GM08714 (cell line): Measurements from ENCODE around the gene ANP32D.
"Not testable (repeated sequence)": the region's sequence is repeated elsewhere in the genome, so short reads cannot be mapped to it uniquely, and the experiment has no call there.

Experiments
- H3K4me3 ChIP-seq: fragments of 200-500 bp; sonication (Bioruptor generic); 2 replicates; pipeline ENCODE4 v1.5.1; 2014; ENCODE audit warnings: mild to moderate bottlenecking, low read length, inconsistent platforms
- ZNF274 ChIP-seq: IDR thresholded peaks from 2 replicates; pipeline ENCODE4 v1.6.1; 2012; ENCODE audit warnings: mild to moderate bottlenecking, low read depth, low read length

The ANP32D gene

GRCh38 chr12:48482198-48482597 lies 9.8 kb downstream of the ANP32D start, which contains the start of gene C12orf54:
TSS of gene C12orf54 (plus strand) at chr12:48482498. CDS start at chr12:48483297, 799 bp downstream.
- no peak within 1 kb of the TSS for H3K4me3 ChIP-seq
- no peak for TF ChIP-seq ZNF274

DNA sequence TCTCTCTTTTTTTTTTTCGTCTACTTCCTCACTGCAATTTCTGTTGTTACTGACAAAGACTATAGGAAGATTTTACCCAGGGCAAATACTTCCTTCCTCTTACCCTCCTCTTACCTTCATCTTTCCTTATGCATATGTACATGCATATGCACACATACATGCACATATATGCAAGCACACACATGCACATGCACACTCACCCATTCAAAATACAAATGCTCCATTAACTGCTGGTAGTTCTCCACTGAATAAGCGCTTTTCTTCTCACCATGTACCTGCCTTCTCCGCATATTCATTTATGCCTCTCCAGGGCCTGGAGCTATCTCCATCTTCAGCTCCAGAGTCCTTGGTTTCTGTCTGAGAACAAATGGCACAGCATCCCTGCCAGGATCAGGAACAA lies 10.6 kb downstream of the ANP32D start:
- no peak overlapping the region for H3K4me3 ChIP-seq
- TF ChIP-seq ZNF274: no peak

- no peak overlapping the region for H3K4me3 ChIP-seq
- TF ChIP-seq ZNF274: no peak
Observed at GRCh38 chr12:48486261-48486660, 13.9 kb downstream of the ANP32D start.

- no peak overlapping the region for H3K4me3 ChIP-seq
- no peak for TF ChIP-seq ZNF274
Observed at GRCh38 chr12:48486679-48487078, 14.3 kb downstream of the ANP32D start.

GRCh38 chr12:48489012-48489411 lies 16.7 kb downstream of the ANP32D start:
- no peak overlapping the region for H3K4me3 ChIP-seq
- TF ChIP-seq ZNF274: no peak

GRCh38 chr12:48489456-48489855 lies 17.1 kb downstream of the ANP32D start:
- not testable (repeated sequence) for H3K4me3 ChIP-seq

DNA sequence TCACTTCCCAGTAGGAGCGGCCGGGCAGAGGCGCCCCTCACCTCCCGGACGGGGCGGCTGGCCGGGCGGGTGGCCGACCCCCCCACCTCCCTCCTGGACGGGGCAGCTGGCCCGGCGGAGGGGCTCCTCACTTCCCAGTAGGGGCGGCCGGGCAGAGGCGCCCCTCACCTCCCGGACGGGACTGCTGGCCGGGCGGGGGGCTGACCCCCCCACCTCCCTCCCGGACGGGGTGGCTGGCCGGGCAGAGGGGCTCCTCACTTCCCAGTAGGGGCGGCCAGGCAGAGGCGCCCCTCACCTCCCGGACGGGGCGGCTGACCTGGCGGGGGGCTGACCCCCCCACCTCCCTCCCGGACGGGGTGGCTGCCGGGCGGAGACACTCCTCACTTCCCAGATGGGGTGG lies 27.9 kb downstream of the ANP32D start:
- not testable (repeated sequence) for H3K4me3 ChIP-seq

- H3K4me3 ChIP-seq: not testable (repeated sequence)
Observed at GRCh38 chr12:48506836-48507235, 34.5 kb downstream of the ANP32D start.

- no peak overlapping the region for H3K4me3 ChIP-seq
- no peak for TF ChIP-seq ZNF274
Observed at GRCh38 chr12:48508987-48509386, 36.6 kb downstream of the ANP32D start.

DNA sequence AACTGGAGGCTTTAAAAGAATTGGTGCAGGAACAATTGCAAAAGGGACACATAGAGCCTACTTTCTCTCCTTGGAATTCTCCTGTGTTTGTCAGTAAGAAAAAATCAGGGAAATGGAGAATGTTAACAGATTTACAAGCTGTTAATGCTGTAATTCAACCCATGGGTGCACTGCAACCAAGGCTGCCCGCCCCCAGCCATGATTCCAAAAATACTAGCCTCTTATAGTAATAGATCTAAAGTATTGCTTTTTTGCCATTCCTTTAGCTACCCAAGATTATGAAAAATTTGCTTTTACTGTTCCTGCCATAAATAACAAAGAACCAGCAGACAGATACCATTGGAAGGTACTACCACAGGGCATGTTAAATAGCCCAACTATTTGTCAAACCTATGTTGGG lies 37.8 kb downstream of the ANP32D start:
- H3K4me3 ChIP-seq: no peak overlapping the region
- TF ChIP-seq ZNF274: no peak

- no peak for TF ChIP-seq ZNF274
- no peak overlapping the region for H3K4me3 ChIP-seq
Observed at GRCh38 chr12:48512855-48513254, 40.5 kb downstream of the ANP32D start.

DNA sequence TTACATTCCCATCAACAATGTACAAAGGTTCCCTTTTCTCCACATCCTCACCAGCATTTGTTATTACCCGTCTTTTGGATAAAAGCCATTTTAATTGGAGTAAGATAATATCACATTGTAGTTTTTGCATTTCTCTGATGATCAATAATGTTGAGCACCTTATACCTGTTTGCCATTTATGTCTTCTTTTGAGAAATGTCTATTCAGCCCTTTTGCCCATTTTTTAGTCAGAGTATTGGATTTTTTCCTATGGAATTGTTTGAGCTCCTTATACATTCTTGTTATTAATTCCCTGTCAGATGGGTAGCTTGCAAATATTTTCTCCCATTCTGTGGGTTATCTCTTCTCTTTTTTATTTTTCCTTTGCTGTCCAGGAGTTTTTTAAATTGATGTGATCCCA lies 42.4 kb downstream of the ANP32D start:
- no peak for TF ChIP-seq ZNF274
- H3K4me3 ChIP-seq: no peak overlapping the region

- H3K4me3 ChIP-seq: not testable (repeated sequence)
Observed at GRCh38 chr12:48520381-48520780, 48.0 kb downstream of the ANP32D start.
